ENCODE results near the gene EEF1B2.

- TF ChIP-seq CTCF (IDR thresholded peaks at IDR 0.05), result no peak
- no peak for TF ChIP-seq POLR2A (IDR thresholded peaks at IDR 0.05)
Observed at GRCh38 chr2:206163251-206163880, 3.7 kb downstream of the EEF1B2 start.
